NB4 (cell line): ENCODE results near the gene CD300LF.

Experiments used
- MYC ChIP-seq: IDR thresholded peaks from 2 replicates; pipeline ENCODE4 v1.6.1; 2011; ENCODE audit warnings: low read depth, low read length
- POLR2A ChIP-seq: IDR thresholded peaks from 2 replicates; pipeline ENCODE4 v1.6.1; 2011; ENCODE audit warnings: mild to moderate bottlenecking; ENCODE audit not compliant: insufficient read length; ENCODE audit errors: extremely low read depth
- TF ChIP-seq, protein P1 (sequence below): IDR thresholded peaks from one replicate; pipeline ENCODE4 v1.5.1; 2012; ENCODE audit warnings: low read depth, low read length

DNA sequence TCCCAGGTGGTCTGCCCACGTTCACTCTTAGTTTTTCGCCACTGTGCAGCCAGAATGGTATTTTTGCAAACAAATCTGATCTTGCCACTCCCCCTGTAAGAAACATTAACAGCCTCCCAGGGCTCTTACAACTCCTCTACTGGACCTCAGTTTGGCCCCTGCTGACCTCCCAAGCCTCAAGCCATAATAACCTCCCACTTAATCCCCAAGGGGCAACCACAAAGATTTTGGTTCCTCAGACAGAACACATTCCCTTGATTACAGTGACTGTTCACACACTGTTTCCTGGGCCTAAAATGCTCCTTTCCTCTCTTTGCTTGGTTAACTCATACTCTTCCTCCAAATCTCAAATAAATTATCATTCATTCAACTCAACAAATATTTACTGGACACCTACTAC lies 67.7 kb downstream of the CD300LF start:
- TF ChIP-seq POLR2A (no peak), MYC (no peak)
- TF ChIP-seq, protein P1, sequence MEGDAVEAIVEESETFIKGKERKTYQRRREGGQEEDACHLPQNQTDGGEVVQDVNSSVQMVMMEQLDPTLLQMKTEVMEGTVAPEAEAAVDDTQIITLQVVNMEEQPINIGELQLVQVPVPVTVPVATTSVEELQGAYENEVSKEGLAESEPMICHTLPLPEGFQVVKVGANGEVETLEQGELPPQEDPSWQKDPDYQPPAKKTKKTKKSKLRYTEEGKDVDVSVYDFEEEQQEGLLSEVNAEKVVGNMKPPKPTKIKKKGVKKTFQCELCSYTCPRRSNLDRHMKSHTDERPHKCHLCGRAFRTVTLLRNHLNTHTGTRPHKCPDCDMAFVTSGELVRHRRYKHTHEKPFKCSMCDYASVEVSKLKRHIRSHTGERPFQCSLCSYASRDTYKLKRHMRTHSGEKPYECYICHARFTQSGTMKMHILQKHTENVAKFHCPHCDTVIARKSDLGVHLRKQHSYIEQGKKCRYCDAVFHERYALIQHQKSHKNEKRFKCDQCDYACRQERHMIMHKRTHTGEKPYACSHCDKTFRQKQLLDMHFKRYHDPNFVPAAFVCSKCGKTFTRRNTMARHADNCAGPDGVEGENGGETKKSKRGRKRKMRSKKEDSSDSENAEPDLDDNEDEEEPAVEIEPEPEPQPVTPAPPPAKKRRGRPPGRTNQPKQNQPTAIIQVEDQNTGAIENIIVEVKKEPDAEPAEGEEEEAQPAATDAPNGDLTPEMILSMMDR, result no peak
